GM12878 (cell line): Measurements from ENCODE around the gene RAPGEF4. TPM values are rescaled to one million over a fixed set of nuclear protein-coding genes. Genes with fewer than 3 reads are reported as not detected.

Experiments
- ATAC-seq: fragments of 200-7000 bp; cut with Tn5 transposase; 3 replicates; pipeline ENCODE4 v1.9.1; 2020; ENCODE audit warnings: mild to moderate bottlenecking, moderate library complexity
- BruUV-seq: library from RNA; stranded (reverse); fragments of 400-500 nt; replicated peaks from 2 replicates; lab custom pipeline; 2021; lab: Mats Ljungman, UMichigan
- CTCF ChIA-PET: fragments of 300-600 bp; sonication (Branson Sonifier 250); formaldehyde crosslinking; extraction: SDS; loops from one replicate; lab custom pipeline; 2021; ENCODE audit warnings: inconsistent platforms; lab: Yijun Ruan, JAX
- POLR2A ChIA-PET: fragments of 350-600 bp; formaldehyde crosslinking; extraction: SDS; loops from one replicate; lab custom pipeline; 2021; ENCODE audit warnings: inconsistent platforms; lab: Charles Lee
- RAD21 ChIA-PET: fragments of 300-600 bp; sonication (Branson Sonifier 250); formaldehyde crosslinking; loops from one replicate; lab custom pipeline; 2023; ENCODE audit warnings: antibody characterized with exemption; ENCODE audit not compliant: unreplicated experiment; lab: Charles Lee
- SMC1A ChIA-PET: fragments of 300-600 bp; sonication (Branson Sonifier 250); formaldehyde crosslinking; loops from one replicate; lab custom pipeline; 2023; ENCODE audit not compliant: unreplicated experiment, uncharacterized antibody; lab: Charles Lee
- DNase-seq: peaks from one replicate; pipeline ENCODE4 v3.0.0-alpha.2; 2011; ENCODE audit warnings: low read depth, low spot score
- FAIRE-seq: peaks from 3 replicates; lab custom pipeline; 2011; peaks lifted over from hg19 to GRCh38; lab: Jason Lieb, UNC
- H2AFZ ChIP-seq: 2 replicates; pipeline ENCODE4 v1.6.0; 2011; ENCODE audit warnings: low read depth, low read length, control low read depth; ENCODE audit not compliant: control insufficient read depth
- H3K27ac ChIP-seq: 2 replicates; pipeline ENCODE4 v1.5.1; 2011; ENCODE audit warnings: control low read depth; ENCODE audit not compliant: control insufficient read depth, insufficient read depth
- H3K27me3 ChIP-seq, 2 experiments: replicated peaks in 1 of 2; 2 replicates each; pipeline versions ENCODE4 v1.6.0 to v1.6.1; 2011; ENCODE audit warnings: low read length in 1 of 2; ENCODE audit not compliant: control insufficient read depth in 2 of 2, insufficient read depth in 2 of 2
- H3K36me3 ChIP-seq, 2 experiments: 2 replicates each; pipeline ENCODE4 v1.5.1; 2011; ENCODE audit warnings: low read length in 1 of 2; ENCODE audit not compliant: control insufficient read depth in 2 of 2, insufficient read depth in 2 of 2
- H3K4me1 ChIP-seq: 2 replicates; pipeline ENCODE4 v1.6.1; 2011; ENCODE audit warnings: mild to moderate bottlenecking, low read length, moderate library complexity, mixed read lengths; ENCODE audit not compliant: control insufficient read depth, insufficient read depth
- H3K4me2 ChIP-seq: 2 replicates; pipeline ENCODE4 v1.6.0; 2011; ENCODE audit warnings: control low read depth; ENCODE audit not compliant: control insufficient read depth, insufficient read depth
- H3K4me3 ChIP-seq: fragments of 200-600 bp; sonication (generic); 2 replicates; pipeline ENCODE4 v1.5.1; 2016
- H3K79me2 ChIP-seq: 2 replicates; pipeline ENCODE4 v1.6.0; 2011; ENCODE audit warnings: low read length; ENCODE audit not compliant: control insufficient read depth, insufficient read depth
- H3K9ac ChIP-seq: 2 replicates; pipeline ENCODE4 v1.8.0; 2011; ENCODE audit warnings: low read length, control low read depth, mixed read lengths; ENCODE audit not compliant: control insufficient read depth, insufficient read depth
- H3K9me3 ChIP-seq: replicated peaks from 3 replicates; pipeline ENCODE4 v1.5.1; 2011; ENCODE audit warnings: mild to moderate bottlenecking, low read length; ENCODE audit not compliant: control insufficient read depth, insufficient read depth
- H4K20me1 ChIP-seq: 2 replicates; pipeline ENCODE4 v1.6.0; 2011; ENCODE audit not compliant: control insufficient read depth, insufficient read depth
- BCL11A ChIP-seq: IDR thresholded peaks from 2 replicates; pipeline ENCODE4 v1.6.1; 2011; ENCODE audit warnings: low read depth, low read length
- BHLHE40 ChIP-seq, 2 experiments: fragments of 450-650 bp in 1 of 2; IDR thresholded peaks; 2 replicates each; pipeline ENCODE4 v1.6.1; 2011 to 2017; ENCODE audit warnings: low read depth in 2 of 2, borderline replicate concordance in 1 of 2, improper control_type of control experiment in 1 of 2, low read length in 1 of 2, mild to moderate bottlenecking in 1 of 2
- CHD2 ChIP-seq: IDR thresholded peaks from 2 replicates; pipeline ENCODE4 v1.6.1; 2011; ENCODE audit warnings: low read depth, low read length, improper control_type of control experiment, borderline replicate concordance
- GATAD2B ChIP-seq: fragments of 450-650 bp; conservative IDR thresholded peaks from 2 replicates; pipeline ENCODE4 v1.6.1; 2017; ENCODE audit warnings: low read depth, mild to moderate bottlenecking, moderate library complexity
- KDM1A ChIP-seq: fragments of 200-600 bp; sonication (generic); IDR thresholded peaks from 2 replicates; pipeline ENCODE4 v1.6.1; 2016; ENCODE audit warnings: borderline replicate concordance
- MYC ChIP-seq: IDR thresholded peaks from 2 replicates; pipeline ENCODE4 v1.6.1; 2011; ENCODE audit warnings: mild to moderate bottlenecking, low read length, moderate library complexity, inconsistent platforms; ENCODE audit not compliant: insufficient read depth, insufficient replicate concordance, insufficient read length, severe bottlenecking
- RAD51 ChIP-seq: fragments of 450-650 bp; IDR thresholded peaks from 2 replicates; pipeline ENCODE4 v1.6.1; 2016; ENCODE audit warnings: moderate library complexity, mild to moderate bottlenecking, inconsistent platforms
- STAT3 ChIP-seq: IDR thresholded peaks from 2 replicates; pipeline ENCODE4 v1.6.1; 2011; ENCODE audit warnings: low read depth, low read length, improper control_type of control experiment
- TBL1XR1 ChIP-seq: IDR thresholded peaks from 2 replicates; pipeline ENCODE4 v1.6.1; 2012; ENCODE audit warnings: low read depth, low read length, improper control_type of control experiment
- YBX1 ChIP-seq: fragments of 450-650 bp; IDR thresholded peaks from 2 replicates; pipeline ENCODE4 v1.6.1; 2016; ENCODE audit warnings: antibody characterized with exemption
- ZBED1 ChIP-seq: IDR thresholded peaks from 2 replicates; pipeline ENCODE4 v1.6.1; 2016; ENCODE audit warnings: borderline replicate concordance
- WGBS: methylation state at CpG from one replicate; pipeline ENCODE4 v1.1.6; 2016; ENCODE audit warnings: low lambda C conversion rate; ENCODE audit not compliant: insufficient replicate concordance, insufficient coverage; ENCODE audit errors: missing lambda C conversion rate; 5-methylcytosine and 5-hydroxymethylcytosine counted together
- in situ Hi-C: fragments of 300-500 bp; cut with MboI; formaldehyde crosslinking; loops from 9 replicates; pipeline ENCODE4 v1.14.3; 2018; ENCODE audit warnings: mixed read lengths
- intact Hi-C: fragments of 100-400 bp; cut with micrococcal nuclease; formaldehyde crosslinking; loops from one replicate; pipeline ENCODE4 v1.14.2; 2022; ENCODE audit not compliant: unreplicated experiment
- polyA plus RNA-seq, 11 experiments: library from polyadenylated mRNA; depleted of rRNA in 4 of 11; unstranded in 6 of 11; stranded (reverse) in 5 of 11; fragments of >200 nt; fragmentation: Nextera tagmentation in 4 of 11; fragmentation: Illumina TruSeq in 1 of 11; extraction: Ambion mirVana in 4 of 11; extraction: Trizol in 1 of 11; gene quantifications; 1 replicate in 1 of 11; 2 replicates in 10 of 11; pipeline versions ENCODE4 v1.2.1 to v1.2.3, GENCODE V29; 2011 to 2016; ENCODE audit warnings: inconsistent platforms in 2 of 11, missing spikeins in 2 of 11, low read depth in 1 of 11
- total RNA-seq, 4 experiments: library from RNA; depleted of rRNA in 3 of 4; stranded (reverse); fragments of >200 nt in 3 of 4; fragmentation: Illumina TruSeq in 1 of 4; extraction: Trizol in 1 of 4; gene quantifications; 2 replicates each; pipeline versions ENCODE4 v1.2.1 to v1.2.3, GENCODE V29; 2013 to 2021
- TF ChIP-seq, protein P1 (sequence below): fragments of 450-650 bp; IDR thresholded peaks from 2 replicates; pipeline ENCODE4 v1.6.1; 2014; ENCODE audit warnings: mild to moderate bottlenecking
- TF ChIP-seq, protein P2 (sequence below): IDR thresholded peaks from 2 replicates; pipeline ENCODE4 v1.6.1; 2012; ENCODE audit warnings: low read depth, low read length, improper control_type of control experiment
- TF ChIP-seq, protein P3 (sequence below): IDR thresholded peaks from 2 replicates; pipeline ENCODE4 v1.6.1; 2012; ENCODE audit warnings: low read depth, low read length, improper control_type of control experiment
- TF ChIP-seq, protein P4 (sequence below): fragments of 450-650 bp; IDR thresholded peaks from 2 replicates; pipeline ENCODE4 v1.6.1; 2016; ENCODE audit warnings: mild to moderate bottlenecking

Gene RAPGEF4
- total and polyA plus RNA-seq, 10 of the 15 experiments (the other 5 are each of a cell fraction or from before 2014, with no cell fraction given): 0.18 TPM; not detected in 8

DNA sequence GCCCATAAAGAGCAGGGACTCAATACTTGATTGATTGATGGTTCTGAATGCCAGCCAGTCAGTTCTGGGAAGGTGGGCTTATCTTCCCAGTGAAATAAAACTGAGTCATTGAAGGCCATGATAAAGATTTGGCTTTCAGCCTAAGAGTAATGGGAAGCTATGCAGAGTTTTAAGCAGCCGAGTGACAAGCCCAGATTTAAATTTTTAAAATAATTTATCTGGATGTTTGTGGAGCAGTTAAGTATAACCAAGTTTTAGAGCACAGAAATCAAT lies 122.8 kb downstream of the RAPGEF4 start:
- peaks cover 0 to 4% of the 10 kb centered on the region in 2 experiments; a peak in 1 of 4 replicates for H3K27me3 ChIP-seq
- H3K4me3 ChIP-seq: no peak overlapping the region
- ATAC-seq: no peak
- intact Hi-C loops: no loop called here
- 30% methylated on average over 1 of the region's 1 CpG for WGBS
- FAIRE-seq: no peak
- no peaks in the 10 kb centered on the region for H3K9me3 ChIP-seq
- no peaks in the 10 kb centered on the region for H3K79me2 ChIP-seq
- POLR2A ChIA-PET: no interaction called here
- CTCF ChIA-PET: no interaction called here
- no peak overlapping the region for H3K27ac ChIP-seq
- no peak overlapping the region for H2AFZ ChIP-seq
- no peaks in the 10 kb centered on the region for H4K20me1 ChIP-seq
- RAD21 ChIA-PET: no interaction called here
- BruUV-seq: no TSS peak
- in situ Hi-C loops: no loop called here
- H3K4me2 ChIP-seq: no peak overlapping the region
- no peak for DNase-seq
- SMC1A ChIA-PET: interaction anchor here (2.7 kb wide), 1 partner anchor 74 kb away, joined by 10 read pairs; no protein-coding TSS in a partner anchor
- no peaks in the 10 kb centered on the region for H3K4me1 ChIP-seq
- H3K36me3 ChIP-seq: no peaks in the 10 kb centered on the region
- no peak for TF ChIP-seq RAD51
- TF ChIP-seq BCL11A: no peak
- TF ChIP-seq, protein P1, sequence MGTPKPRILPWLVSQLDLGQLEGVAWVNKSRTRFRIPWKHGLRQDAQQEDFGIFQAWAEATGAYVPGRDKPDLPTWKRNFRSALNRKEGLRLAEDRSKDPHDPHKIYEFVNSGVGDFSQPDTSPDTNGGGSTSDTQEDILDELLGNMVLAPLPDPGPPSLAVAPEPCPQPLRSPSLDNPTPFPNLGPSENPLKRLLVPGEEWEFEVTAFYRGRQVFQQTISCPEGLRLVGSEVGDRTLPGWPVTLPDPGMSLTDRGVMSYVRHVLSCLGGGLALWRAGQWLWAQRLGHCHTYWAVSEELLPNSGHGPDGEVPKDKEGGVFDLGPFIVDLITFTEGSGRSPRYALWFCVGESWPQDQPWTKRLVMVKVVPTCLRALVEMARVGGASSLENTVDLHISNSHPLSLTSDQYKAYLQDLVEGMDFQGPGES: no peak
- no peak for TF ChIP-seq CHD2
- TF ChIP-seq BHLHE40 (IDR thresholded peaks at IDR 0.05; ENCODE audit: borderline replicate concordance in 1 of 2, low read depth in 2 of 2, low read length in 1 of 2): no peak
- TF ChIP-seq, protein P2, sequence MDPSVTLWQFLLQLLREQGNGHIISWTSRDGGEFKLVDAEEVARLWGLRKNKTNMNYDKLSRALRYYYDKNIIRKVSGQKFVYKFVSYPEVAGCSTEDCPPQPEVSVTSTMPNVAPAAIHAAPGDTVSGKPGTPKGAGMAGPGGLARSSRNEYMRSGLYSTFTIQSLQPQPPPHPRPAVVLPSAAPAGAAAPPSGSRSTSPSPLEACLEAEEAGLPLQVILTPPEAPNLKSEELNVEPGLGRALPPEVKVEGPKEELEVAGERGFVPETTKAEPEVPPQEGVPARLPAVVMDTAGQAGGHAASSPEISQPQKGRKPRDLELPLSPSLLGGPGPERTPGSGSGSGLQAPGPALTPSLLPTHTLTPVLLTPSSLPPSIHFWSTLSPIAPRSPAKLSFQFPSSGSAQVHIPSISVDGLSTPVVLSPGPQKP: no peak
- no peak for TF ChIP-seq ZBED1
- no peak for TF ChIP-seq STAT3
- TF ChIP-seq, protein P3, sequence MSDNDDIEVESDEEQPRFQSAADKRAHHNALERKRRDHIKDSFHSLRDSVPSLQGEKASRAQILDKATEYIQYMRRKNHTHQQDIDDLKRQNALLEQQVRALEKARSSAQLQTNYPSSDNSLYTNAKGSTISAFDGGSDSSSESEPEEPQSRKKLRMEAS: no peak
- no peak for TF ChIP-seq GATAD2B
- no peak for TF ChIP-seq MYC
- no peak for TF ChIP-seq YBX1
- no peak for TF ChIP-seq KDM1A
- TF ChIP-seq TBL1XR1: no peak
- TF ChIP-seq, protein P4, sequence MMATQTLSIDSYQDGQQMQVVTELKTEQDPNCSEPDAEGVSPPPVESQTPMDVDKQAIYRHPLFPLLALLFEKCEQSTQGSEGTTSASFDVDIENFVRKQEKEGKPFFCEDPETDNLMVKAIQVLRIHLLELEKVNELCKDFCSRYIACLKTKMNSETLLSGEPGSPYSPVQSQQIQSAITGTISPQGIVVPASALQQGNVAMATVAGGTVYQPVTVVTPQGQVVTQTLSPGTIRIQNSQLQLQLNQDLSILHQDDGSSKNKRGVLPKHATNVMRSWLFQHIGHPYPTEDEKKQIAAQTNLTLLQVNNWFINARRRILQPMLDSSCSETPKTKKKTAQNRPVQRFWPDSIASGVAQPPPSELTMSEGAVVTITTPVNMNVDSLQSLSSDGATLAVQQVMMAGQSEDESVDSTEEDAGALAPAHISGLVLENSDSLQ: no peak
- TF ChIP-seq, all 136 proteins: peak for 0
- no peak overlapping the region for H3K9ac ChIP-seq
